Liver (tissue), 9 donors: Measurements from ENCODE around the gene GPX4. TPM values are rescaled to one million over a fixed set of nuclear protein-coding genes. Genes with fewer than 3 reads are reported as not detected.

ENCODE experiments used
- DNase-seq: peaks from one replicate; pipeline ENCODE4 v3.0.0-alpha.2; 2017; ENCODE audit warnings: low spot score
- H3K27ac ChIP-seq, 2 donors: one replicate each; pipeline ENCODE4 v1.7.0; 2013; ENCODE audit warnings: inconsistent platforms in 2 of 2, low read length in 2 of 2, control low read depth in 1 of 2, low read depth in 1 of 2, mild to moderate bottlenecking in 1 of 2
- H3K27me3 ChIP-seq, 4 donors: one replicate each; pipeline versions ENCODE4 v1.6.1 to v1.7.0; 2013; ENCODE audit warnings: low read length in 3 of 4, inconsistent platforms in 1 of 4, mild to moderate bottlenecking in 1 of 4, moderate library complexity in 1 of 4; ENCODE audit not compliant: control insufficient read depth in 4 of 4, insufficient read depth in 4 of 4
- H3K36me3 ChIP-seq, 4 donors: one replicate each; pipeline versions ENCODE4 v1.6.1 to v1.7.0; 2013; ENCODE audit warnings: low read length in 3 of 4, mild to moderate bottlenecking in 3 of 4, low read depth in 1 of 4, moderate library complexity in 1 of 4; ENCODE audit not compliant: control insufficient read depth in 4 of 4, insufficient read depth in 3 of 4
- H3K4me1 ChIP-seq, 4 donors: one replicate each; pipeline versions ENCODE4 v1.6.1 to v1.7.0; 2013; ENCODE audit warnings: low read length in 3 of 4, mild to moderate bottlenecking in 3 of 4, moderate library complexity in 1 of 4; ENCODE audit not compliant: control insufficient read depth in 4 of 4, insufficient read depth in 4 of 4
- H3K4me3 ChIP-seq, 3 donors: one replicate each; pipeline versions ENCODE4 v1.6.1 to v1.7.0; 2013; ENCODE audit warnings: low read length in 3 of 3, control low read depth in 1 of 3, low read depth in 1 of 3, mild to moderate bottlenecking in 1 of 3
- H3K9ac ChIP-seq, 2 donors: one replicate each; pipeline ENCODE4 v1.7.0; 2013; ENCODE audit warnings: low read length in 2 of 2, mild to moderate bottlenecking in 2 of 2, moderate library complexity in 2 of 2, control low read depth in 1 of 2, low read depth in 1 of 2
- H3K9me3 ChIP-seq, 4 donors: one replicate each; pipeline versions ENCODE4 v1.6.1 to v1.7.0; 2013; ENCODE audit warnings: low read length in 3 of 4; ENCODE audit not compliant: control insufficient read depth in 4 of 4
- CTCF ChIP-seq: fragments of 150-350 bp; IDR thresholded peaks from 2 replicates; pipeline ENCODE4 v1.5.1; 2017; ENCODE audit warnings: improper control_type of control experiment, low read depth, low read length; ENCODE audit not compliant: missing input control
- EGR1 ChIP-seq, 2 donors: IDR thresholded peaks; 2 replicates each; pipeline ENCODE4 v1.6.1; 2016 to 2018; ENCODE audit warnings: antibody characterized with exemption in 2 of 2, low read depth in 2 of 2
- FOXA1 ChIP-seq: IDR thresholded peaks from 2 replicates; pipeline ENCODE4 v1.6.1; 2016; ENCODE audit warnings: antibody characterized with exemption
- FOXA2 ChIP-seq: IDR thresholded peaks from 2 replicates; pipeline ENCODE4 v1.6.1; 2016; ENCODE audit warnings: antibody characterized with exemption
- GABPA ChIP-seq, 2 donors: IDR thresholded peaks in 1 of 2; conservative IDR thresholded peaks in 1 of 2; 2 replicates each; pipeline ENCODE4 v1.6.1; 2016; ENCODE audit warnings: antibody characterized with exemption in 2 of 2, mild to moderate bottlenecking in 1 of 2, moderate library complexity in 1 of 2
- HNF4A ChIP-seq, 2 donors: conservative IDR thresholded peaks; 2 replicates each; pipeline ENCODE4 v1.6.1; 2016; ENCODE audit warnings: antibody characterized with exemption in 2 of 2, mild to moderate bottlenecking in 2 of 2
- HNF4G ChIP-seq: IDR thresholded peaks from 2 replicates; pipeline ENCODE4 v1.6.1; 2016; ENCODE audit warnings: antibody characterized with exemption
- JUND ChIP-seq, 2 donors: IDR thresholded peaks; 2 replicates each; pipeline ENCODE4 v1.6.1; 2016; ENCODE audit warnings: antibody characterized with exemption in 2 of 2
- MAX ChIP-seq: IDR thresholded peaks from 2 replicates; pipeline ENCODE4 v1.6.1; 2016; ENCODE audit warnings: antibody characterized with exemption
- NR2F2 ChIP-seq: IDR thresholded peaks from 2 replicates; pipeline ENCODE4 v1.6.1; 2016; ENCODE audit warnings: antibody characterized with exemption
- RAD21 ChIP-seq, 2 donors: IDR thresholded peaks; 2 replicates each; pipeline ENCODE4 v1.6.1; 2016; ENCODE audit warnings: antibody characterized with exemption in 2 of 2, mild to moderate bottlenecking in 2 of 2
- RXRA ChIP-seq, 2 donors: IDR thresholded peaks; 2 replicates each; pipeline ENCODE4 v1.6.1; 2017 to 2018; ENCODE audit warnings: antibody characterized with exemption in 2 of 2, mild to moderate bottlenecking in 1 of 2
- SP1 ChIP-seq: IDR thresholded peaks from 2 replicates; pipeline ENCODE4 v1.6.1; 2018; ENCODE audit warnings: antibody characterized with exemption, mild to moderate bottlenecking
- TAF1 ChIP-seq: conservative IDR thresholded peaks from 2 replicates; pipeline ENCODE4 v1.6.1; 2016; ENCODE audit warnings: antibody characterized with exemption, mild to moderate bottlenecking
- WGBS: extraction: QIAGEN DNeasy Blood & Tissue Kit; methylation state at CpG from one replicate; pipeline ENCODE4 v1.1.7; 2013; 5-methylcytosine and 5-hydroxymethylcytosine counted together
- polyA plus RNA-seq, 2 donors: library from polyadenylated mRNA; stranded (reverse) in 1 of 2; unstranded in 1 of 2; fragments of 200-250 nt in 1 of 2; fragments of >200 nt in 1 of 2; fragmentation: Nextera tagmentation in 1 of 2; extraction: Ambion mirVana in 1 of 2; gene quantifications; one replicate each; pipeline versions ENCODE4 v1.2.1 to v1.2.3, GENCODE V29; 2013 to 2015
- total RNA-seq, 2 donors: library from RNA; depleted of rRNA; stranded (reverse); fragments of >200 nt; gene quantifications; one replicate each; pipeline ENCODE4 v1.2.3, GENCODE V29; 2014
- TF ChIP-seq, protein P1 (sequence below): IDR thresholded peaks from 2 replicates; pipeline ENCODE4 v1.6.1; 2016; ENCODE audit warnings: antibody characterized with exemption
- TF ChIP-seq, protein P2 (sequence below): IDR thresholded peaks from 2 replicates; pipeline ENCODE4 v1.6.1; 2016; ENCODE audit warnings: antibody characterized with exemption, mild to moderate bottlenecking
- donor health status: healthy.
- donor health status: healthy.
- donor health status: healthy.
- donor health status: healthy.
- donor health status: healthy.

GPX4 gene
- total and polyA plus RNA-seq, 4 donors: 122 to 558 (median 298) TPM

GRCh38 chr19:1097810-1098176 is 6.0 kb upstream of the GPX4 start:
- no peak for DNase-seq
- peak overlapping the region; percentile 88 to 97 for H3K27ac ChIP-seq

More at GRCh38 chr19:1097810-1098176, 6.0 kb upstream of the GPX4 start:
- H3K9ac ChIP-seq: peak overlapping the region in 1 of 2 donors; percentile 73
- H3K36me3 ChIP-seq: peaks cover 0 to 1% (median 0%) of the 10 kb centered on the region in 4 donors
- H3K9me3 ChIP-seq: no peaks in the 10 kb centered on the region
- H3K4me1 ChIP-seq: peaks cover 18 to 69% (median 50%) of the 10 kb centered on the region in 4 donors
- H3K4me3 ChIP-seq: no peak overlapping the region
- TF ChIP-seq HNF4A (conservative IDR thresholded peaks at IDR 0.05) (peak in 1 of 2 donors; percentile 56), RAD21 (IDR thresholded peaks at IDR 0.05) (peak in 1 of 2 donors; percentile 38), EGR1 (IDR thresholded peaks at IDR 0.05; ENCODE audit: low read depth in 2 of 2) (peak in 1 of 2 donors; percentile 61), CTCF (no peak), MAX (peak; percentile 17), FOXA1 (no peak), NR2F2 (peak; percentile 81), SP1 (peak; percentile 81), JUND (IDR thresholded peaks at IDR 0.05) (peak; percentile 53 to 54), RXRA (IDR thresholded peaks at IDR 0.05) (peak; percentile 89 to 92), HNF4G (no peak), FOXA2 (peak; percentile 33), TAF1 (no peak), GABPA (IDR thresholded peaks at IDR 0.05 in 1 of 2, conservative IDR thresholded peaks at IDR 0.05 in 1 of 2) (peak in 1 of 2 donors; percentile 19)
- TF ChIP-seq, protein P1, sequence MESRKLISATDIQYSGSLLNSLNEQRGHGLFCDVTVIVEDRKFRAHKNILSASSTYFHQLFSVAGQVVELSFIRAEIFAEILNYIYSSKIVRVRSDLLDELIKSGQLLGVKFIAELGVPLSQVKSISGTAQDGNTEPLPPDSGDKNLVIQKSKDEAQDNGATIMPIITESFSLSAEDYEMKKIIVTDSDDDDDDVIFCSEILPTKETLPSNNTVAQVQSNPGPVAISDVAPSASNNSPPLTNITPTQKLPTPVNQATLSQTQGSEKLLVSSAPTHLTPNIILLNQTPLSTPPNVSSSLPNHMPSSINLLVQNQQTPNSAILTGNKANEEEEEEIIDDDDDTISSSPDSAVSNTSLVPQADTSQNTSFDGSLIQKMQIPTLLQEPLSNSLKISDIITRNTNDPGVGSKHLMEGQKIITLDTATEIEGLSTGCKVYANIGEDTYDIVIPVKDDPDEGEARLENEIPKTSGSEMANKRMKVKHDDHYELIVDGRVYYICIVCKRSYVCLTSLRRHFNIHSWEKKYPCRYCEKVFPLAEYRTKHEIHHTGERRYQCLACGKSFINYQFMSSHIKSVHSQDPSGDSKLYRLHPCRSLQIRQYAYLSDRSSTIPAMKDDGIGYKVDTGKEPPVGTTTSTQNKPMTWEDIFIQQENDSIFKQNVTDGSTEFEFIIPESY: no peak
- TF ChIP-seq, protein P2, sequence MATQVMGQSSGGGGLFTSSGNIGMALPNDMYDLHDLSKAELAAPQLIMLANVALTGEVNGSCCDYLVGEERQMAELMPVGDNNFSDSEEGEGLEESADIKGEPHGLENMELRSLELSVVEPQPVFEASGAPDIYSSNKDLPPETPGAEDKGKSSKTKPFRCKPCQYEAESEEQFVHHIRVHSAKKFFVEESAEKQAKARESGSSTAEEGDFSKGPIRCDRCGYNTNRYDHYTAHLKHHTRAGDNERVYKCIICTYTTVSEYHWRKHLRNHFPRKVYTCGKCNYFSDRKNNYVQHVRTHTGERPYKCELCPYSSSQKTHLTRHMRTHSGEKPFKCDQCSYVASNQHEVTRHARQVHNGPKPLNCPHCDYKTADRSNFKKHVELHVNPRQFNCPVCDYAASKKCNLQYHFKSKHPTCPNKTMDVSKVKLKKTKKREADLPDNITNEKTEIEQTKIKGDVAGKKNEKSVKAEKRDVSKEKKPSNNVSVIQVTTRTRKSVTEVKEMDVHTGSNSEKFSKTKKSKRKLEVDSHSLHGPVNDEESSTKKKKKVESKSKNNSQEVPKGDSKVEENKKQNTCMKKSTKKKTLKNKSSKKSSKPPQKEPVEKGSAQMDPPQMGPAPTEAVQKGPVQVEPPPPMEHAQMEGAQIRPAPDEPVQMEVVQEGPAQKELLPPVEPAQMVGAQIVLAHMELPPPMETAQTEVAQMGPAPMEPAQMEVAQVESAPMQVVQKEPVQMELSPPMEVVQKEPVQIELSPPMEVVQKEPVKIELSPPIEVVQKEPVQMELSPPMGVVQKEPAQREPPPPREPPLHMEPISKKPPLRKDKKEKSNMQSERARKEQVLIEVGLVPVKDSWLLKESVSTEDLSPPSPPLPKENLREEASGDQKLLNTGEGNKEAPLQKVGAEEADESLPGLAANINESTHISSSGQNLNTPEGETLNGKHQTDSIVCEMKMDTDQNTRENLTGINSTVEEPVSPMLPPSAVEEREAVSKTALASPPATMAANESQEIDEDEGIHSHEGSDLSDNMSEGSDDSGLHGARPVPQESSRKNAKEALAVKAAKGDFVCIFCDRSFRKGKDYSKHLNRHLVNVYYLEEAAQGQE: peak; percentile 24
- 24% methylated on average over 7 of the region's 7 CpGs for WGBS
- H3K27me3 ChIP-seq: no peaks in the 10 kb centered on the region
